Activated gamma-delta T cell treated with Interleukin-2 at 50 U/mL for 16 hours (primary cell): ENCODE data around the gene SELE.
"Not testable (repeated sequence)": the region's sequence is repeated elsewhere in the genome, so short reads cannot be mapped to it uniquely, and the experiment has no call there.

Experiments
- DNase-seq: peaks from one replicate; pipeline ENCODE4 v3.0.0-alpha.2; 2020

Gene SELE

GRCh38 chr1:169723763-169724162 is 10.1 kb downstream of the SELE start:
- DNase-seq: no peak

- DNase-seq: no peak
These were observed 11.1 kb downstream of the SELE start for GRCh38 chr1:169722779-169723178.

- not testable (repeated sequence) for DNase-seq
These were observed 18.8 kb downstream of the SELE start for GRCh38 chr1:169715100-169715499.

- DNase-seq: not testable (repeated sequence)
These were observed 20.8 kb downstream of the SELE start for GRCh38 chr1:169713090-169713489.

GRCh38 chr1:169712309-169712631 is 21.6 kb downstream of the SELE start:
- DNase-seq: no peak

GRCh38 chr1:169711469-169712308 is 22.2 kb downstream of the SELE start, which contains the start of gene SELL:
TSS of gene SELL (minus strand) at chr1:169711620. CDS start at chr1:169711498, 122 bp downstream.
- DNase-seq: peak; percentile 76

- no peak for DNase-seq
These were observed 25.2 kb downstream of the SELE start for GRCh38 chr1:169708647-169709046.

- peak; percentile 6 for DNase-seq
These were observed 25.8 kb downstream of the SELE start for GRCh38 chr1:169707912-169708604.

- no peak for DNase-seq
These were observed 29.1 kb downstream of the SELE start for GRCh38 chr1:169704797-169705196.

GRCh38 chr1:169701261-169702005 is 32.4 kb downstream of the SELE start:
- DNase-seq: no peak

- DNase-seq: no peak
These were observed 34.2 kb downstream of the SELE start for GRCh38 chr1:169699707-169700106.

- DNase-seq: no peak
These were observed 34.9 kb downstream of the SELE start for GRCh38 chr1:169698976-169699375.

GRCh38 chr1:169697755-169698154 is 36.1 kb downstream of the SELE start:
- no peak for DNase-seq

- DNase-seq: no peak
These were observed 37.4 kb downstream of the SELE start for GRCh38 chr1:169696273-169697100.

- DNase-seq: peak; percentile 45
These were observed 39.4 kb downstream of the SELE start for GRCh38 chr1:169694304-169695075.

- peak; percentile 18 for DNase-seq
These were observed 41.0 kb downstream of the SELE start for GRCh38 chr1:169692756-169693460.

- no peak for DNase-seq
These were observed 43.4 kb downstream of the SELE start for GRCh38 chr1:169690489-169690888.

- no peak for DNase-seq
These were observed 44.5 kb downstream of the SELE start for GRCh38 chr1:169689395-169689794.

- DNase-seq: not testable (repeated sequence)
These were observed 45.5 kb downstream of the SELE start for GRCh38 chr1:169688377-169688776.

- DNase-seq: no peak
These were observed 50.2 kb downstream of the SELE start for GRCh38 chr1:169683661-169684060.

GRCh38 chr1:169683168-169683567 is 50.7 kb downstream of the SELE start:
- not testable (repeated sequence) for DNase-seq
